ENCODE measurements around the gene KCNH6. TPM values are rescaled to one million over a fixed set of nuclear protein-coding genes. Genes with fewer than 3 reads are reported as not detected.
A peak's percentile ranks its signal among the peaks of the same experiment; 100 is the strongest.

The KCNH6 gene
- total and polyA plus RNA-seq, 4 donors, result 0.09 TPM; not detected in 3

- TF ChIP-seq ATF3 (IDR thresholded peaks at IDR 0.05), result no peak
- Histone ChIP-seq H3K36me3 (ENCODE audit: control insufficient read depth in 4 of 4, insufficient read depth in 3 of 4, low read depth in 1 of 4, low read length in 3 of 4) (no peaks in the 10 kb centered on the region), H3K4me1 (ENCODE audit: control insufficient read depth in 4 of 4, insufficient read depth in 4 of 4, low read length in 3 of 4) (peaks cover 5 to 16% (median 10%) of the 10 kb centered on the region in 4 donors), H3K9me3 (ENCODE audit: control insufficient read depth in 4 of 4, low read length in 3 of 4) (no peaks in the 10 kb centered on the region), H3K9ac (ENCODE audit: low read depth in 1 of 2, low read length in 2 of 2) (no peak overlapping the region), H3K27ac (ENCODE audit: low read depth in 1 of 2, low read length in 2 of 2) (no peak overlapping the region), H3K4me3 (ENCODE audit: low read depth in 1 of 3, low read length in 3 of 3) (peak overlapping the region in 2 of 3 donors; percentile 29 to 57), H3K27me3 (ENCODE audit: control insufficient read depth in 4 of 4, insufficient read depth in 4 of 4, low read length in 3 of 4) (peaks cover 0 to 8% (median 4%) of the 10 kb centered on the region in 4 donors)
- 13% methylated on average over 44 of the region's 44 CpGs for WGBS
- no peak for DNase-seq (ENCODE audit: low spot score)
Measured at GRCh38 chr17:63477480-63478440, 45.4 kb upstream of the KCNH6 start.

GRCh38 chr17:63478814-63479494 lies 44.2 kb upstream of the KCNH6 start:
- TF ChIP-seq RAD21 (IDR thresholded peaks at IDR 0.05), result peak; percentile 80 to 90
- peak; percentile 77 for TF ChIP-seq CTCF (IDR thresholded peaks at IDR 0.05; ENCODE audit: low read depth, low read length, missing input control)
- no peak for TF ChIP-seq YY1 (IDR thresholded peaks at IDR 0.05)
- Histone ChIP-seq H3K36me3 (ENCODE audit: control insufficient read depth in 4 of 4, insufficient read depth in 3 of 4, low read depth in 1 of 4, low read length in 3 of 4) (no peaks in the 10 kb centered on the region), H3K27ac (ENCODE audit: low read depth in 1 of 2, low read length in 2 of 2) (no peak overlapping the region), H3K9ac (ENCODE audit: low read depth in 1 of 2, low read length in 2 of 2) (no peak overlapping the region), H3K4me3 (ENCODE audit: low read depth in 1 of 3, low read length in 3 of 3) (no peak overlapping the region), H3K27me3 (ENCODE audit: control insufficient read depth in 4 of 4, insufficient read depth in 4 of 4, low read length in 3 of 4) (peaks cover 0 to 8% (median 4%) of the 10 kb centered on the region in 4 donors), H3K4me1 (ENCODE audit: control insufficient read depth in 4 of 4, insufficient read depth in 4 of 4, low read length in 3 of 4) (peaks cover 5 to 16% (median 10%) of the 10 kb centered on the region in 4 donors), H3K9me3 (ENCODE audit: control insufficient read depth in 4 of 4, low read length in 3 of 4) (no peaks in the 10 kb centered on the region)
- peak; percentile 65 for DNase-seq (ENCODE audit: low spot score)
- 45% methylated on average over 16 of the region's 16 CpGs for WGBS

GRCh38 chr17:63479495-63480184 lies 43.5 kb upstream of the KCNH6 start:
- H3K9ac ChIP-seq (ENCODE audit: low read depth in 1 of 2, low read length in 2 of 2), result no peak overlapping the region
- H3K27ac ChIP-seq (ENCODE audit: low read depth in 1 of 2, low read length in 2 of 2), result no peak overlapping the region
- WGBS, result 83% methylated on average over 17 of the region's 17 CpGs
- peaks cover 5 to 16% (median 10%) of the 10 kb centered on the region in 4 donors for H3K4me1 ChIP-seq (ENCODE audit: control insufficient read depth in 4 of 4, insufficient read depth in 4 of 4, low read length in 3 of 4)
- H3K4me3 ChIP-seq (ENCODE audit: low read depth in 1 of 3, low read length in 3 of 3), result no peak overlapping the region
- H3K36me3 ChIP-seq (ENCODE audit: control insufficient read depth in 4 of 4, insufficient read depth in 3 of 4, low read depth in 1 of 4, low read length in 3 of 4), result no peaks in the 10 kb centered on the region
- no peak for TF ChIP-seq TAF1 (conservative IDR thresholded peaks at IDR 0.05)
- DNase-seq (ENCODE audit: low spot score), result no peak
- H3K27me3 ChIP-seq (ENCODE audit: control insufficient read depth in 4 of 4, insufficient read depth in 4 of 4, low read length in 3 of 4), result peaks cover 0 to 8% (median 4%) of the 10 kb centered on the region in 4 donors
- H3K9me3 ChIP-seq (ENCODE audit: control insufficient read depth in 4 of 4, low read length in 3 of 4), result no peaks in the 10 kb centered on the region
